Measurements from ENCODE around the gene GOT2. TPM values are rescaled to one million over a fixed set of nuclear protein-coding genes. Genes with fewer than 3 reads are reported as not detected.

GOT2 gene
- 92.8 and 94.7 TPM in 2 replicates for total RNA-seq

GRCh38 chr16:58733671-58734458 lies at the start of gene GOT2:
GOT2 (minus strand) TSS chr16:58734316; CDS start chr16:58734228, 88 bp downstream.

GRCh38 chr16:58684354-58685083 lies 49.6 kb downstream of the GOT2 start, which contains the start of gene SLC38A7:
SLC38A7 (minus strand) TSS chr16:58684770; CDS start chr16:58680126, 4,644 bp downstream.

Other genes with a start within 250 kb of the GOT2 start
- 20.7 and 21.7 TPM in 2 replicates for gene NDRG4, start 234.2 kb downstream of the GOT2 start, total RNA-seq
- 5.9 and 10.1 TPM in 2 replicates for gene SETD6, start 218.8 kb downstream of the GOT2 start, total RNA-seq
- 66.6 TPM in 2 replicates for gene CNOT1, start 104.5 kb downstream of the GOT2 start, total RNA-seq
- 8.8 and 9.9 TPM in 2 replicates for gene SLC38A7, start 49.5 kb downstream of the GOT2 start, total RNA-seq